Endometrium (tissue), 2 donors: ENCODE measurements around the gene TSPAN31.

Experiments used
- FAIRE-seq: peaks from 2 replicates; lab custom pipeline; 2012; peaks lifted over from hg19 to GRCh38; lab: Jason Lieb, UNC
- donor health status: control.
- donor health status: control.

TSPAN31 gene

DNA sequence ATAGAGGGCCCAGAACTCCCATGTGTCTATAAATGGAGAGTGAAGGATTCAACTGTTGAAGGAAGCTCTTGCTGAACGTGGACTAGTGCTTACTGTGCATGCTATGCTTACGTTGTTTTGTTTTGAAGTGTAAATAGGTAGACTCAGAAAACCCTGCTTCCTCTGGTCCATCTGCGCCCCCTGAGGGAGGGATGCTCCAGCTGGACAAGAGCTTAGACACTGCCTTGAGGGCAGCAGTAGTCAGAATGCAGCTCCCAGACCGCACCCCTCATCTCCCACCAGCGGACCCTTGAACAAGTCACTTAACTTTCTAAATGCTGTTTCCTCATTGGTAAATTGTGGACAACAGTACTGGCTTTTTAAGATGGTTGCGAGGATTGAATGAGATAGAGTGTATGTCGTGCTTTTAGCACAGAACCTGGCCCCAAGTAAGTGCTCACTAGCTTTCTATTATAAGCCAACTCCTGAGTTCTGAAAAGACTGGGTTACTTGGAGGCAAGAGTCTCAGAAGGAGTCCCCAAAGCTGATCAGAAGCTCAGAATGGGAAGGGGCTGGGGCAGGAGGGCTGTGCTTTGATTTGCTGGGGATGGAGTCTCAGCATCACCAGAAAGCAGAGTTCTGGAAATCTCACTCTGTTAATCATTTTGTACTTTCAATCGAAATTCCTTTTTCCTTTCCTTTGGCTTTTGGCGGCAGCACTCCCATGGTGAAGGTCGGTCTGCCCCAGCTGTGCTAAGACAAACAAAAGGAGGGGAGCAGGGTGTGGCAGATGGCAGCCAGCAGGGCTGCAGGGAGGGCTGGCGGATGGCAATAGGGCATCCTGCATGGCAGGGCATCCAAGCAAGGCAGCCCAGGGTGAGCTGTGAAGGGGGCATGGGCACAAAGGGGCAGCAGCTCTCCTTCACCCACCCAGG is 21.9 kb upstream of the TSPAN31 start:
- FAIRE-seq, result no peak

DNA sequence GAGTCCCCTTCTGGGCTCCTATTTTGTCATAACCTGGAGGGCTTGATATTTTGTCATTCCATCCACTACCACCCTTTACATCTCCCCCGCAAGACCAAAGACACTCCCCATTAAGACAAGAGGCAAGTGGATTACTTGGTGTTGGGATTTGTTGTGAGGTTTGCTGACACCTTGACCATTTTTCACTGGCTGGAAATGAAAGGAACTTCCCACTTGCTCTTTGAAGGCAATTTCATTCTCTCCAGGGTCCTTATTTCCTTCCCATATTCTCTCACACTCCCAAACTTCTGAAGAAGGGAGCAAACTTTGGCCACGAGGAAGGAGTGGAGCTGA is 21.2 kb upstream of the TSPAN31 start:
- FAIRE-seq, result no peak

DNA sequence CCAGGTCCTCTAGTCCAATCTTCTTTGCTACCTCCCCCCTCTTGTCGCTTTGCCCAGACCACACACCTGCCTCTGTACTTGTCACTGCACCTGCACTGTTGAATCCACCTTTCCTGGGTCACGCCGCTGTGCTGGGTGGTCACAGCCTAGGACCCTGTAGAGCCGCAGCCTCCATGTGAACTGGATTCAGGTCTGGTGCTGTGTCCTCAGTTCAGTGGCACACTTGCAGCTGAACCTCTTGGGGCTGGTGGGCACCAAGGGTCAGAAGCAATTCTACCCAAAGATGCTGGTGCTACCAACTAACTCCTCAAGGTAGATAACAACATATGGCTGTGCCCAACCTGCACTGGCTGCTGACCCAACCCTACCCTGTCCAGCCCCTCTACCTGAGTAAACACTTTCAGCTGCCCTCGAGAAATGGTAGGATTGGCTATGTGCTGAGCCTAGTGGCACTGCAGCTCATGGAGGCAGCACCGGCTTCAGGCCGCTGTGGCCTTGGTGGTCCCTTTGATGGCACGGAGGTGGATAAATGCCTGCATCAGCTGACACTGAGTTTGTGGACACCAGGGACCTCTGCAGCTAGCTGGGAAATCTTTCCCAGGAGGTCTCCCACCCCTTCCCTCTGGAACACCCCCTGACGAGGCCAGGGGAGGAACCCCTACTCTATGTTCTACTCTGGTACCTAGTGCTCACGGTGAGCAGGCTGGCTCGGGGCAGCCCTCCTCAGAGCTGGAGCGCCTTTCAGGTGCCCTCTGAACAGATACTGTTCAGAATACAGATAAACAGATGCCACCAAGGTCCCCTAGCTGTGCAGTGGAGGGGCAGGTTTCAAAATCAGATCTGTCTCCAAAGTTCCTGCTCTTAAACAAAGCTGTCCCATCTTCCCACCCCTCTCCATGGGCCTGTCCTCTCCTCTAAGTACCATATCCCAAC is 20.6 kb upstream of the TSPAN31 start:
- FAIRE-seq, result no peak

DNA sequence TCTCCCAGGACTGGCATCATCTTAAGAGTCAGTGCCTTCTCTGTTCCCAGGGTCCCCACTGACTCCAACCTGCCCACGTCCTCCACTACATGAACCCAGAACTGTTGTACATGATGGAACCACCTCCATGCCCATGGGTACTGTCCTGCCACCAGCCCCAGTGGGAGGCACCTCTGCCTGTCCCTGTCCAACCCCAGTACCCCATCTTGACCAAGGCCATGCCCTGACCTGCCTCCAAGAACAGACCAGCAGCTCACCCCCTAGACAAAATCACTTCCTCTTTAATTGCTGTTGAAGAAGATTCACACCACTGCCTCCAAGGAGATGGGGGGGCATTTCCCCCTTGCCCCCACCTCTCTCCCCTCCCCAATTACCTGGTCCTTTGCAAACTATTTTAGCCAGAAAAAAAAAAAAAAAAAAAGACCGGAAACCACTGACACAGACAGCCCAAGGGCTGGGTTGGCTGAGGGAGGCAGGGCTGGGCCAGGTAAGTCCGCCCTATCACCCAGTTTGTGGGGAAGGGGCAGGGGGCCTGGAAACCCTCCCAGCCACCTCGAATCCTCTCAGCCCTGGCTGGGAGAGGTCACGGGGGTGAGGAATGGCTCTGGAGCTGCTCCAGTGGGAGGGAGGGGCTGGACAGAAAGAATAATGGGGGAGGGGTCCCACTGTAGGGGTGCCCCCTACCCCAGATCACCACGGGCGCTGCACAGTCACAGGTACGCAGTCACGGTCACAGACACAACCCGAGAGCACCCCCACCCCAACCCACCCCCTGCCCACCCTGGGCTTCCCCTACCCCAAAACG is 19.7 kb upstream of the TSPAN31 start:
- no peak for FAIRE-seq

DNA sequence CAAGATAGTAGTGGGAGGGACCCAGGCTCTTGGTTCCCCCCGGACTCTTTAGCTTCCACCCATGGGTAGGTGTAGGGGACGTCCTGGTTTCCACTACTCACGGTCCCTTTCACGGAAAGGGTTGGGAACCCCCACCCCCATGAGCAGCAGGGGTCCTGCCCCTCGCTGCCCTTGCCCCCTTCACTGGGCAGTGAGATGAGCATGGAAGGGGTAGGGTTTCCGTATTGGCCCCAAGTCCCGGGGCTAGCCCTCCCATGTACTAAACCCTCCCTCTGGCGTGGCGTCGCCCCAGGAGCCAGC is 19.0 kb upstream of the TSPAN31 start:
- FAIRE-seq, result no peak

DNA sequence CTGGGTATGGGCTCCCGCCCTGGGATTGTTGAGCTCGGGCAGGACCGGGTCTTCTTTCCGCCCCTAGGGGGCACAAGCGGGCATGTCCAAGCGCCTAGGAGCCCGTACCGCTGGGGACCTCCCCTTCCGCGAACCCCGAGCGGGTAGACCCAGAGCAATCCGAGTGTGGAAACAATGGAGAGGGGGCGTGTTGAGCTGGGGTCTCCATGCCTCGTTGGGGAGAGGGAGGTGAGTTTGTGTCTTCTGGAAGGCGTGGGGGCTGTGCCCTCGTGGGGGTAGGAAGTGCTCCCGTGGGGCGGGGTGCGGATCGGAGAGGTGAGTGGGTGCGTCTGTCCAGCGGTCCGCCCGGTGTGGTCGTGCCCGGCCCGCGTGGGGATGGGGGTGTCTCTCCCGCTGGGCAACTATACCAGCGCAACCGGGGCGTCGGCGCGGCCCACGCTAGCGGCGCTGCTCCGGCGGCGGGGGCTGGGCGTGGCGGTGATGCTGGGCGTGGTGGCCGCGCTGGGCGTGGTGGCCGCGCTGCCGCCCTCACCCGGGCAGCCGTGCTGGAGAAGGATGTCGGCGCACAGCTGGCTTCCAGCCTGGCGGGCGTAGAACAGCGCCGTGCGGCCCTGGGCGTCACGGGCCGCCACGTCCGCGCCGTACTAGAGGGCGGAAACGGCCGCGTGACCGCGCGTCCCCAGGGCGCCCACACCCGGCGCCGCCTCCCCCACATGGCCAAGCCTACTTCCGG is 18.5 kb upstream of the TSPAN31 start:
- no peak for FAIRE-seq

DNA sequence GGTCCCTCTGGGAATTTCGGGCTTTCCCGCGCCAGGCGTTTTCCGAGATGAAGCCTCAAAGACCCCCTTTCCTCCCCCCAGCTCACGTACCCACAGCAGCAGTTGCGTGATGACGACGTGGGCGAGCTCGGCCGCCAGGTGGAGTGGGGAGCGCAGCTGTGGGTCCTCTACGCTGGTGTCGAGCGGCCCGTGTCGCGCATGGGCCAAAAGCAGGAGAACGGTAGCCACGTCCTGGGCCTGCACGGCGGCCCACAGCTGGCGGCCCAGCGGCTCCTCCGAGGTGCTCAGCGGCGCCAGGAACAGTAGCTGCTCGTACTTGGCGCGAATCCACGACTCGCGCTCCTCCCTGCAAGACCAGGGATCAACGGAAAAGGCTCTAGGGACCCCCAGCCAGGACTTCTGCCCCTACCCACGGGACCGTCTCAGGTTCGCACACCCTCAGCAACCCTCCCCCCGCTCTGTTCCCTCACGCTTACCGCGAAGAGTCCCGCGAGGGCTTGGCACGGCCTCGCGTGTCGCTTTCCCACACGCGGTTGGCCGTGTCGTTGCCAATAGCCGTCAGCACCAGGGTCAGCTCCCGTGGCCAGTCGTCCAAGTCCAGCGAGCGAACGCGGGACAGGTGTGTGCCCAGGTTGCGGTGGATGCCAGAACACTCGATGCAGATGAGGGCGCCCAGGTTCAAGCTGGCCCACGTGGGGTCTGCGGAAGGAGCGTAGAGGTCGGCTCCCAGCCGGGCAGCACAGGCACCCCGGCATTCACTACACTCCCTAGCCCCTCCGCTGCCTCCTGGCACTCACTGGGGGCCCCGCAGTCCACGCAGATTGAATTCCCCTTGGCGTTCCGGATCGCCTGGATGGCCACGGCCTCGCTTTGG is 17.7 kb upstream of the TSPAN31 start:
- FAIRE-seq, result no peak

DNA sequence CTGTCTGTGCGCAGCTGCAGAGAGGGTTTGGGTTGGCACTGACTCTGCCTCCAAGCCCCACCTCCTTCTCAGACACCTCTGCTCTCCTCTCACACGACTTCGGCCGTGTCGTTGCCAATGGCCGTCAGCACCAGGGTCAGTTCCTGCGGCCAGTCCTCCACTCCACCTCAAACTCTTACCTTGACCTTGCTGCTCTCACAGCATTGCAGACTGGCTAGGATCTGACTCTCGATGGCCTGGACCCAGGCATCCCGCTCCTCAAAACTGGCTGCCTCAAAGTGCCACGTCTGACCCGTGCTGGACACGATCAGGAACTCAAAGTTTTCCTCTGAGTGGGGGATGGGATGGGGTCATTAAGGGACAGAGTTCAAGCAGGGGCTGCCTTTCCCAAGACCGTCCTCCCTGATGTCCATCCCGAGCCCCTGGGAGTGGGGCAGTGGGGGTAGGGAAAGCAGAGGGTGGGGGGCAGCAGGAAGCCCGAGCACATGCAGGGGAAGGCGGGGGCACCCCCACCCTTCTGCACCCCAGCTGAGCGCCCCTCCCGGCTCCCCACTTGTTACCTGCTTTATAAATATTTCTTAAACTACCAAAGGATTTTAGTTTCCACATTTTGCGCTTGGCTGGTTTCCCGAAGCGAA is 17.0 kb upstream of the TSPAN31 start:
- no peak for FAIRE-seq

DNA sequence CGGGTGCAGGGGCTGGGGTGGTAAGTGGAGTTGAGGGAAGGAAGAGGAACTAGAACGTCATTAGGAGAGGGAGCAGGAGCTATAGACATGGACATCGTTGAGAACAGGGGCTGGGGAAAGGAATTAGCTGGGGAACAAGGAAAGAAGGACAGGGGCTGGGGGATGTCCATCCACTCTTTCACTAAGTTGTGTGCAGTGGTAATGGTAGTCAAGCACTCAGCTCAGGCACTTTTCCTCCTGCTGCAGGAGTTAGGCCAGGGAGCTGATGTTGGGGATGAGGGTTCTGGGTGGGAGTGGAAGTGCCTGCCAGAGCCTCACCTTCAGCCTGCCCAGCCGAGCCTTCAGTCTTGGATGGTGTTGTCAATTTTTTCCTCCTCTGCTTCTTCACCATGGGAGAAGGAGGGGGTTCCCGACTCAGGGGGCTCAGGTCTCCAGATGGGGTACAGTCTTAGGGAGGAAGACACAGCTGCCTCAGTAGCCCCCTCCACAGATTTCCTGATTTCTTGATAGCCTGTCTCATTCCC is 15.5 kb upstream of the TSPAN31 start:
- FAIRE-seq, result no peak

DNA sequence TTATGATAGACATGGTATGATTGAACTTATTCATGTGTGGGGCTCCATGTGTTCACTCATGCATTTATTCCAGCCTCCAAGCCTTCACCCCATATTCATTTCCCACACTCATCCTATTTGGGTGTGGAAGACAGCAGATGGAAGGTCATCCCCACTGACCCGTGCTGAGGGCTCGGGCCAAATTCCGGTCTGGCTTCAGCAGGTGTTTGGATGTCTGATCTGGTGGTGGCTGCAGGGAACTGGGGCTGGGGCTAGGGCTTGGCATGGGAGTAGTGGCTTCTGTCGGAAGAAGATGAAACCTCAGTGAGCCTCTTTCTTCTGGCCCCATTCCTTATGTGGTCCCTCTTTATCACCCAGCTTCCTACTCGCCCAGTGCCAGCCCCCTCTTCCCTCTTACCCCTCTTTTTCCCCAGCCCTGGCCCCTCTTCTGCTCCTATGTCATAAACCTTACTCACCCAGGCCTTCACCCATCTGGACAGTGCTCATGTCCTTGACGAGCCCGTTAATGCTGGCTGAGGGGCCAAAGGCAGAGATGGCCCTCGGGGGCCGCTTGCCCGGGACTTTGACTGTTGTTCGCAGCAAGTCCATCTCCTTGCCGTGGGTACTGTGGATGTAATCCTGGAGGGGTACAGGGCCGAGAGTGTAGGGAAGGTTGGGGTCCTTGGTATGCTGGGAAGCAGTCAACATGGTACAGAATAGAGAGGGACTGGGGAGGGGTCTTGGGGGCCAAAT is 14.3 kb upstream of the TSPAN31 start:
- FAIRE-seq, result no peak

DNA sequence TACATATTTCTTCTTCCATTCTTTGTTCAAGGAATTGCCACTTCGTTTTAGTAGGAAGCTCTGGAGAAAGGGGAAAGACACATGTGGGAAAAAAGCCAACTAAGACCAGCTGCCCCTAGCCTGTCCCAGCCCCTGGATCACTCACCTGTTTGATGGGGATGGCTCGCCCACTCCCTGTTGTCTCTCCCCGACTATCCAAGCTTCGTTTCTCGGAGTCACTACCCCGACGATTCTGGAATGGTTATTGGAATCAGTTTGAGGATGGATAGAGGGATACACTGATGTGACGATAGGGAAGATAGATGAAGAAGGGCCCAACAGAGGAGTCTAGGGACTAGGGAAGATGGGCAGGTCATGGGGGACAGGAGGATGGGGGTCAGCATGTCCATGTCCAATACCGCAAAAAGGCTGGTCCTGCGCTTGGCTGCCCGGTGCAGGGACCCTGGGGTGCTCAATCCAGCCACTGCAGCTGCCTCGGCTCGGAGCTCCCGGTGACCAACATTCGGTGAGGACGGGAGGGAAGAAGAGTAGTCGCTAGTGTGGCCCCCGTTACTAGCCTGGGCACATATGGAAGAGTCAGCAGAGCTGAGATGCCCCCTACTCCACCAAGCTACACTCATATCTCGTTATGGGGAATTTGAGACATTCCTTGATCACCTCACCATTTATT is 13.3 kb upstream of the TSPAN31 start:
- no peak for FAIRE-seq

DNA sequence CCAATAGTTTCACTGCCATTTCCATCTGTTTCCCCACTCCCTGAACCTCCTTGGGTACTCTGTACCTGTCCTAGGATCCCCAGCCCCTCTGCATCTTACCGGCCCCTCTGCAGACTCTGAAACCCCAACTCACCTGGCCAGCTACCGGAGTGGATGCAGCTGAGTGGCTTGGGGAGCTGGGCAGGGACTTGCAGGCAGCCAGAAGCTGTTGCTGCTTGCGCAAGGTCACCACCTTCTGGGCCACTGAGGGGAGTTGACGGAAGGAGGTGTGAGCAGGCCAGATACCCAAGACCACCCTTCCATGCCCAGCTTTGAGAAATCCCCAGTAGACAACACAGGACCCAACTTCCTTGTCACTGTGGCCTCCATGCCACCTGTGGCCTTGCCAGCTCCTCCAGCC is 12.6 kb upstream of the TSPAN31 start:
- FAIRE-seq, result no peak

DNA sequence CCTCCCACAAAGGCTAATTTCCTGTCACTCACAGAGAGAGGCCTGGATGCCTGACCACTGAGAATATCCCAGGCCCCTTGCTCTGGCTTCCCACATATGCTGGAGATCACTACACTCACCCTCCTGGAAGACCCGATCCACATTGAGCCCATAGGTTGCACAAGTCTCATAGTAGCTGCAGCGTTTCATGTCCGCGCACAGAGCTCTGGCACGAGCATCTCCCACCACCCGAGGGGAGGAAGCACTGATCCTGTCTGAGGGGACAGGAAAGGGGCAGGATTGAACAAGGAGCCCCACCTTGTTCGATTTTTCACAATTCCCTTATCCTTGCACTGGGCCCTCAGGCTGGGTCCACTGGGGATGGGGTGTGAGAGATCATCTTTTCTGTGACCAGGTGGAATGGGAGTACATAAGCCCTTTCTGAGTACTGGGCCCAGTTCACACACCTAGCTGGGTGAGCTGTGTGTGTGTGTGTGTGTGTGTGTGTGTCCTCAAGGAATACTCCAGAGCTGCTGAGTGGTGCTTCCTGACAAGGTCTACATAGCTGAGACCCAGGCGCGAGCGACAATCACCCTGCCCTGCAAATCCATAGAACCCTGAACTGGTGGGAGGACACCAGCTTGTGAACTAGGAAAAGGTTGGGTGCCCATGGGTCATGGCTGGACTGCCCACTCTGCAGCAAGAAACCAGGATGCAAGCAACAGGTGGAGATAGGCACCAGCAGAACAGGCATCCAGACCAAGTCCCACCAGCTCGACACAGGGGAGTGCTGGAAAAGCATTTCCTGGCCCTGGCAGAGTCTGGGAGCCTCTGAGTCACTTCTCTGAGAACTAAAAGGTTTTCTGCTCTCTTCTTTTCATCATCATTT is 11.9 kb upstream of the TSPAN31 start:
- FAIRE-seq, result no peak

DNA sequence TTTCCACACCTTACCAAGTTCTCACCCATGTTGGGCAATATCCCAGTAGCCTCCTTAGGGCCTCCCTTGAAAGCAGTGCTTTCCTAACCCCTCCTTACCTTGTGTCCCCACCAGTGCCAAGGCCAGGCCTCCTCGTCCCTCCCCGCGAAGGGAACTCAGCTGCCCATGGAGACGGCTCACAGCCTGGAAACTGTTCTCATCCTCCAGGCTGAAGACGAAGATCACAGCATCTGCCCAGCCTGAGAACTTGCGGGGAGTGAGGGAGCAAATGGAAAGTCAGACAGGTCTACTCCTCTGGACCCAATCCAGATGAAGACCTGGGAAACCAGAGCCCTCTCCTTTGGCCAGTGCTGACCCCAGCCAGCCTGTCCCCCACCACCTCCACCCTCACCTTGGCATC is 10.9 kb upstream of the TSPAN31 start:
- FAIRE-seq, result no peak

DNA sequence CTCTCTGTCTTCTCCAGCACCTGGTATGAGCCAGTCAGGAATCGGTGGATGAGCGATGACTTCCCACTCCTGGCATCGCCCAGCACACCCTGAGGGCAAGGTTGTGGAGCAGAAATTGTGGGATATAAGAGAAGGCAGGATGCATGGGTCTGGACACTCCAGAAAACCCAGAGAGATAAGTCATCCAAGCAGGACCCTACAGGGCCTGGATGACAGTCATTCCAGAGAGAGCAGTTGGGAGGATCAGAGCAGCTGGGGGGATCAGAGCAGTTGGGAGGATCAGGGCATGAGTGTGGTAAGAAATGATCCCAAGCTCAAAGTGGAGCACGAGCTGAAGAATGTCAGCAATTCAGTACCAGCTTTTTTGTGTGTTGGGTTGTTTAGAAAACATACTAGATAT is 10.2 kb upstream of the TSPAN31 start:
- FAIRE-seq, result no peak

DNA sequence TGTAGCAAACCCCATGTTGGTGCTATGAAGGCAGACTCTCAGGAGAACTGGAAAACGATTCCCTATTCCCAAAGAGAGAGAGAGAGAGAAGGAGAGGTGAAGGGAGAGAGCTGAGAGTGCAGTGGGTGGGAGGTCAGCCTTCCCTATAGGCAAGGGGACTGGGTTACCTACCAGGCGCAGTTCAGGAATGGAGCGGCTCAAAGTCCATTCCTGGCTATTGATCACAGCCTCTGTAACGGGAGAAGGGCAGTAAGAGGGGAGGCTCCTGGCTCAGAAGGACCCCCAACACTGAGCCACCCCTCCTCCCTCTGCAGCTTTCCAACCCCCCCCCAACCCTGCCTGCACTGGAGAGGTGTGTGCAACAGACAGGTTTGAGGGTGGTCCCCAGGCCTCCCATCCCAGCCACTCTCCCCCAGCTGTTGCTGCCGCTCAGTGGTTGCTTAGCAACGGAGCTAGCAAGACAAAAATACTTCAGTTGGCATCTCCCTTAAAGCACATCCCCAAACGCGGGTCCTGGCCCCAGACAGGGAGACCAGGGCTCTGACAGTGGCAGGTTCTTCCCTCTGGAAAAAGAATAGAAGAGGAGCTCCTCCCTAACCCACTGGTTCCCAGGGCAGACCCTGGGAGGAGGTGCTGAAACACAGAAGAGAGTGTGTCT is 9.5 kb upstream of the TSPAN31 start:
- no peak for FAIRE-seq
